Activated T-helper 1 cell treated with anti-CD3 and anti-CD28 coated beads, Interleukin-12 subunit alpha, Interleukin-12 subunit beta, Interleukin-2, Interleukin-4 antibody, amounts not matched to agents 30 ng/mL and 10 ng/mL and 1 ng/mL, durations not matched to agents 14 hours and 24 hours and 36 hours (primary cell): ENCODE data around the gene NCOA3. TPM values are rescaled to one million over a fixed set of nuclear protein-coding genes. Genes with fewer than 3 reads are reported as not detected.
A peak's percentile ranks its signal among the peaks of the same experiment; 100 is the strongest.
"Not testable (repeated sequence)": the region's sequence is repeated elsewhere in the genome, so short reads cannot be mapped to it uniquely, and the experiment has no call there.

ENCODE experiments used
- DNase-seq: peaks from one replicate; pipeline ENCODE4 v3.0.0; 2021; ENCODE audit warnings: low spot score
- H3K27ac Mint-ChIP-seq: one replicate; pipeline ENCODE4 v1.8.0; 2021; ENCODE audit warnings: mild to moderate bottlenecking, mixed read lengths
- H3K27me3 Mint-ChIP-seq: one replicate; pipeline ENCODE4 v1.8.0; 2022; ENCODE audit warnings: mild to moderate bottlenecking, moderate library complexity, mixed read lengths; ENCODE audit not compliant: insufficient read depth
- H3K36me3 Mint-ChIP-seq: one replicate; pipeline ENCODE4 v1.8.0; 2021; ENCODE audit warnings: low read depth, mixed read lengths
- H3K4me1 Mint-ChIP-seq: one replicate; pipeline ENCODE4 v1.8.0; 2021; ENCODE audit warnings: low read depth, mixed read lengths
- H3K4me3 Mint-ChIP-seq: one replicate; pipeline ENCODE4 v1.8.0; 2021; ENCODE audit warnings: mild to moderate bottlenecking, moderate library complexity, mixed read lengths
- H3K9me3 Mint-ChIP-seq: one replicate; pipeline ENCODE4 v1.8.0; 2021; ENCODE audit warnings: mixed read lengths
- intact Hi-C: fragments of 100-400 bp; cut with micrococcal nuclease; formaldehyde crosslinking; loops from one replicate; pipeline ENCODE4 v1.15.1; 2024
- total RNA-seq: library from RNA; stranded (reverse); gene quantifications from 2 replicates; pipeline ENCODE4 v1.2.3, GENCODE V29; 2022

Gene NCOA3
- total RNA-seq, 1 donor from 2014 or later, result 132 TPM

DNA sequence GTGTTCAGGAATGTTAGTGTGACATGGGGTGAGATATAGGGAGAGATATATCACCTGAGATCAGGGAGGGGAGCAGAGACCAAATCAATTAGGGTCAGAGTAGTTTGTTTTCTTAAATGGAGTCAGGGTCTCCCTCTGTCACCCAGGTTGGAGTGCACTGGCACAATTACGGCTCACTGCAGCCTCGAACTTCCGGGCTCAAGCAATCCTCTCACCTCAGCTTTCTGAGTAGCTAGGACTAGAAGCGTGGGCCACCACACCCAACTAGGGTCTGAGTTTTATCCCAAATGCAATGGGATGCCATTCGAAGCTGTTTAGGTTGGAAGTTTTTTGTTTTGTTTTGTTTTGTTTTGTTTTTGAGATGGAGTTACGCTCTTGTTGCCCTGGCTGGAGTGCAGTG, 3.1 kb upstream of the NCOA3 start:
- intact Hi-C loops, result loop anchor here (1.0 kb wide), 1 partner anchor 11 kb away; no protein-coding TSS in a partner anchor
- Mint-ChIP-seq H3K4me3 (peak overlapping the region; percentile 72), H3K4me1 (peaks cover 39% of the 10 kb centered on the region), H3K27me3 (no peaks in the 10 kb centered on the region), H3K27ac (peak overlapping the region; percentile 96), H3K9me3 (no peaks in the 10 kb centered on the region), H3K36me3 (peaks cover 21% of the 10 kb centered on the region)
- no peak for DNase-seq

DNA sequence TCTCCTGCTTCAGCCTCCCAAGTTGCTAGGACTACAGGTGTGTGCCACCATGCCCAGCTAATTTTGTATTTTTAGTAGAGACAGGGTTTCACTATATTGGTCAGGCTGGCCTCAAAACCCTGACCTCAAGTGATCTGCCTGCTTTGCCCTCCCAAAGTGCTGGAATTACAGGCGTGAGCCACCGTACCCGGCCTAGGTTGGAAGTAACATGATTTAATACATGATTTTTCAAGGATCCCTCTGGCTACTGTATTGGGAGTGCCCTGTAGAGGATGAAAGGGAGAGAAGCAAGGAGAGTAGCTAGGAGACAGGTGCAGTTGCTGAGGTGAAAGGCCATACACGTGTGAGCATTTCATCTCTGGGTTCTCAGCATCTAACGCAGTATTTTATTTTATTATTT, 2.6 kb upstream of the NCOA3 start:
- H3K27me3 Mint-ChIP-seq, result no peaks in the 10 kb centered on the region
- intact Hi-C loops, result no loop called here
- peaks cover 41% of the 10 kb centered on the region for H3K4me1 Mint-ChIP-seq
- no peaks in the 10 kb centered on the region for H3K9me3 Mint-ChIP-seq
- no peak for DNase-seq
- no peak overlapping the region for H3K4me3 Mint-ChIP-seq
- peaks cover 23% of the 10 kb centered on the region for H3K36me3 Mint-ChIP-seq
- H3K27ac Mint-ChIP-seq, result peak overlapping the region; percentile 9

GRCh38 chr20:47500082-47500481, 1.6 kb upstream of the NCOA3 start:
- Mint-ChIP-seq H3K27ac (peak overlapping the region; percentile 99), H3K4me1 (peaks cover 45% of the 10 kb centered on the region), H3K36me3 (peaks cover 23% of the 10 kb centered on the region), H3K4me3 (peak overlapping the region; percentile 92)
- DNase-seq, H3K9me3 Mint-ChIP-seq, H3K27me3 Mint-ChIP-seq: not testable (repeated sequence)
- intact Hi-C loops, result loop anchor here (5.0 kb wide), 2 partner anchors 103 to 303 kb away; no protein-coding TSS in a partner anchor

DNA sequence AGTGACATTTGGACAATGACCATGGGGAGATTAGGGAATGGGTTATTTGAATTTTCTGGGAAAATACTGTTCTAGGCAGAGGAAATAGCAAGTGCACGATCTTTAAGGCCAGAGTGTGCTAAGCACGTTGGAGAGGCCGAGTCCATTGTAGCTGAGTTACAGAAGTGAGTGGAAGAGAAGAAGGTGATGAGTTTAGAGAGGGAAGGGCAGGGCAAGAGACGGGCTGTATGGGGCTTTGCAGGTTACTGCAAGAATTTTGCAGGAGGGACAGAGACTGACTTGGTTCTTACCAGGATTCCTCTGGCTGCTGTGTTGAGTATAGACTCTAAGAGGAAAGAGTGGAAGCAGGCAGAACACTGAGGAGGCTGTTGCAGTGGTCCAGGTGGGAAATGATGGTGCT, 1.1 kb upstream of the NCOA3 start:
- H3K36me3 Mint-ChIP-seq, result peaks cover 26% of the 10 kb centered on the region
- peaks cover 49% of the 10 kb centered on the region for H3K4me1 Mint-ChIP-seq
- H3K9me3 Mint-ChIP-seq, result no peaks in the 10 kb centered on the region
- peak overlapping the region; percentile 92 for H3K4me3 Mint-ChIP-seq
- no peak for DNase-seq
- no peaks in the 10 kb centered on the region for H3K27me3 Mint-ChIP-seq
- intact Hi-C loops, result loop anchor here (5.0 kb wide), 2 partner anchors 103 to 303 kb away; no protein-coding TSS in a partner anchor
- H3K27ac Mint-ChIP-seq, result peak overlapping the region; percentile 99

DNA sequence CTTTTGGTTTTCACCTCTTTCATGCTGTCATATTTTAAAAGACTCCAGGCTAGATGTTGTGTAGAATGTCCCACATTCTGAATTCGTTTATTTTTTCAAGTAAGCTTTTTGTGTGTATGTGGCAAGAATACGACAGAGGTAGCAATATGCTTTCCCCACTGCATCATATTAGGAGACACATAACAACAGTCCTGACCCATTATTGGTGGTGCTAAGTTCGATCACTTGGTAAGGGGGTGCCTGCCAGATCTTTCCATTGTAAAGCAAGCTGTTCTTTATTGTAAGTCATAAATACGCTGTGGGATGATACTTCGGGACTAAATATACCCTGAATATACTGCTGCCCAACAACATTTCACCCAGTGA, 588 bp upstream of the NCOA3 start:
- intact Hi-C loops, result loop anchor here (1.0 to 5.0 kb wide), 5 partner anchors 8 to 304 kb away; no protein-coding TSS in a partner anchor
- no peaks in the 10 kb centered on the region for H3K9me3 Mint-ChIP-seq
- peaks cover 28% of the 10 kb centered on the region for H3K36me3 Mint-ChIP-seq
- peaks cover 55% of the 10 kb centered on the region for H3K4me1 Mint-ChIP-seq
- H3K4me3 Mint-ChIP-seq, result peak overlapping the region; percentile 92
- DNase-seq, result no peak
- peak overlapping the region; percentile 99 for H3K27ac Mint-ChIP-seq
- H3K27me3 Mint-ChIP-seq, result no peaks in the 10 kb centered on the region

DNA sequence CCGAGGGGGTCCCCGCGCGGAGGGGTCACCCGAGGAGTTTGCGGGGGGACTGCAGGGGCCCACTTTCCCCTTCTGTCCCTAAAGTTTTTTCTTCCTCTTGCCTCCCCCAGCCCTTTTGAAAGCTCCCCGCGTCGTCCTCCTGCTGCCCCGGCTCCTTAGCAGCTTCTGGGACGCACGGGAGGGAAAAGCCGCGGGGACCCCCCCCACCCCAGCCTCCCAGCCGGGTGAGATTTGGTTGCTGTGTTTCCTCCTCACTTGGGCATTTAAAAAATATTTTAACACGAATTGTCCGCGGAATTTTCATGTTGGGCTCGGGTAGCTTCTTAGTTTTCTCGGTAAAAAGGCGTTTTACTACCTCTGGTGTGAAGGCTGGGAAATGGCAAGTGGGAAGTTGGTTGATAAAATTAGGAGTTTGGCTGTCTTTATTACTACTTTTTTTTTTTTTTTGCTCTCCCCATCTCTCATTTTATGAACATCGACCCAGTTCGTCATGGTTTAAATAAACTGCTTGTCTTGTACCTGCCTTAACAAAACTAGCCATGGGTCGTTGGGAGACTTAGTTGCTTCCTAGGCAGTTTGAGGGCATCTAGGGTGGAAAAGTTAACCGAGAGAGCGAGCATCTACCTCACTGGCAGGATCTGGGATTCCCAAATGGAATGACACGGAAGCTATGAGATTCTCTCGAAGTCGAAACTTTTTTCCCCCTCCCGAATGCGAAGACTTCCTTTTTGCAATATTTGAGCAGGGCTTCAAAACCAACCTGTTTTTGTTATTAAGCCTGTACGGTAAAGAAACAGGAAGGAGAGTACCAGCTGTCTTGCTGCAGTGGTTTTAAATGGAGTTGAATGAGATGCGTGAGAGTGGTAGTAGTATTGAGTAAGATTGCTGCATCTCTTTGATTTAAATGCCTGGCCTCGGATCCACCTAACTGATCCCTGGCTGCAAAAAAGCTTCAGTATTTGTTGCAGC, 868 bp downstream of the NCOA3 start:
- H3K4me1 Mint-ChIP-seq, result peaks cover 67% of the 10 kb centered on the region
- H3K9me3 Mint-ChIP-seq, result no peaks in the 10 kb centered on the region
- H3K4me3 Mint-ChIP-seq, result peak overlapping the region; percentile 92
- peak; percentile 20 for DNase-seq
- peaks cover 35% of the 10 kb centered on the region for H3K36me3 Mint-ChIP-seq
- H3K27me3 Mint-ChIP-seq, result no peaks in the 10 kb centered on the region
- intact Hi-C loops, result loop anchor here (1.0 to 5.0 kb wide), 4 partner anchors 105 to 305 kb away; partner anchors contain the start of gene ZMYND8
- peak overlapping the region; percentile 99 for H3K27ac Mint-ChIP-seq

GRCh38 chr20:47503685-47504084, 2.0 kb downstream of the NCOA3 start:
- H3K27ac Mint-ChIP-seq, result peak overlapping the region; percentile 74
- intact Hi-C loops, result loop anchor here (1.0 to 5.0 kb wide), 4 partner anchors 106 to 306 kb away; partner anchors contain the start of gene ZMYND8
- DNase-seq, result no peak
- peaks cover 37% of the 10 kb centered on the region for H3K36me3 Mint-ChIP-seq
- H3K27me3 Mint-ChIP-seq, result no peaks in the 10 kb centered on the region
- H3K9me3 Mint-ChIP-seq, result no peaks in the 10 kb centered on the region
- H3K4me3 Mint-ChIP-seq, result peak overlapping the region; percentile 92
- peaks cover 67% of the 10 kb centered on the region for H3K4me1 Mint-ChIP-seq

DNA sequence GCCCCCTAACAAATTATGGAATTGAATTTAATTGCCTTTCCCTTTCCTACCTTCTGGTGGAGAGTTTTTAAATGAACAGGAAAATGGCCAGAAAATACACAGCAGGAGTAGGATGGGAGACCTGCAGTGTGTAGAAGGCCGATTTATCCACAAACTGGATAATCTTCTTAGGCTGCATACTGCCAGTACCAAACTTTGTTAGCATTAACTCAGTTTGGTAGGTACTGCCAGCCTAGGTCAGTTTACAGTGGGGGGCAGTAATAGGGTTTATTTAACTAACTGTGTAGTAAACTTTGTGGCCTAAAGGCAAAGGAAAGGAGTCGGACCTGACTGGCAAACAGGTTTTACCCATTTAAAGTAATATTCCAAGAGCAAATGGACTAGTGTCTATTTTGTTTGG, 4.6 kb downstream of the NCOA3 start:
- H3K4me1 Mint-ChIP-seq, result peaks cover 72% of the 10 kb centered on the region
- peaks cover 44% of the 10 kb centered on the region for H3K36me3 Mint-ChIP-seq
- DNase-seq, result no peak
- H3K27ac Mint-ChIP-seq, result no peak overlapping the region
- peak overlapping the region; percentile 61 for H3K4me3 Mint-ChIP-seq
- no peaks in the 10 kb centered on the region for H3K9me3 Mint-ChIP-seq
- H3K27me3 Mint-ChIP-seq, result no peaks in the 10 kb centered on the region
- intact Hi-C loops, result loop anchor here (5.0 kb wide), 1 partner anchor 36 kb away; no protein-coding TSS in a partner anchor

DNA sequence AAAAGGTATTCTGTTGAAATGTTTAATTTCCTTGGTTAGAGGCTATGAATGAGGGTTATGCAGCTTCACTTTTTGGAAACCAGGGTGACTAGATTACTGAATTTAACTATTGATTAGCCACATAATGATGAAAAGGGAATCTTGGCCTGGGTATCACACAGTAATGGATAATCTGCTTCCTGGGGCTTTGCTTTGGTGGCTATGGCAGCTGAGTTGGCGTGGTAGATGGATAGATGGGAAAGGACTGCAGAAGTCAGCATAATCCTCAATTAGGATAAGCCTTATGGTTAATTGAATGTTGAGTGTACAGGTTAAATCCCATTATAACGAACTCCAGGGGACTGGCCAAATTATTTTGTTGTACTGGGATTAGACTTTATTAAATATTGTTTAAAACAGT, 5.2 kb downstream of the NCOA3 start:
- H3K27me3 Mint-ChIP-seq, result no peaks in the 10 kb centered on the region
- no peaks in the 10 kb centered on the region for H3K9me3 Mint-ChIP-seq
- peak overlapping the region; percentile 54 for H3K27ac Mint-ChIP-seq
- no peak for DNase-seq
- peaks cover 68% of the 10 kb centered on the region for H3K4me1 Mint-ChIP-seq
- intact Hi-C loops, result loop anchor here (5.0 kb wide), 1 partner anchor 35 kb away; no protein-coding TSS in a partner anchor
- H3K4me3 Mint-ChIP-seq, result peak overlapping the region; percentile 53
- H3K36me3 Mint-ChIP-seq, result peaks cover 44% of the 10 kb centered on the region

GRCh38 chr20:47507275-47507981, 5.7 kb downstream of the NCOA3 start:
- peaks cover 69% of the 10 kb centered on the region for H3K4me1 Mint-ChIP-seq
- H3K36me3 Mint-ChIP-seq, result peaks cover 44% of the 10 kb centered on the region
- peak overlapping the region; percentile 54 for H3K27ac Mint-ChIP-seq
- H3K27me3 Mint-ChIP-seq, H3K9me3 Mint-ChIP-seq, DNase-seq: not testable (repeated sequence)
- H3K4me3 Mint-ChIP-seq, result peak overlapping the region; percentile 53
- intact Hi-C loops, result loop anchor here (5.0 kb wide), 1 partner anchor 35 kb away; no protein-coding TSS in a partner anchor

DNA sequence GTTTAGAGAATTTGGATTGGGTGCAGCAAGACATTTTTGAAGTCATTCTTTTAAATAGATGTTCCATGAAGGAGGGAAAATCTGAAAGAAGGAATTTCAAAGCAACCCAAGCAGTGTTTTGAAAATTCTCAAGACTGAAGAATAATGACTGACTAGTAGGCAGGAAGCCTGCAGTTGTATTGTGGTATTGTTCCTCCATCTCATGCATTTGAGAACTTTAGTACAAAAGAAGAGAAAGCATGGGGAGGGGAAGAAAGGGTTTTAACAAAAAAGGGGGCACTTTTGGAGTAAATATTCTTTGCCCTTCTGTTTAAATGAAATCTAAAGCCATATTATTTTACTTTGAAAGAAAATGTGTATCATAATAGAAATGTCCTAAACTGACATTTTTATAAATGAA, 6.6 kb downstream of the NCOA3 start:
- intact Hi-C loops, result loop anchor here (1.0 to 5.0 kb wide), 2 partner anchors 8 to 34 kb away; no protein-coding TSS in a partner anchor
- Mint-ChIP-seq H3K9me3 (no peaks in the 10 kb centered on the region), H3K36me3 (peaks cover 43% of the 10 kb centered on the region), H3K4me3 (peak overlapping the region; percentile 70), H3K27ac (peak overlapping the region; percentile 85), H3K4me1 (peaks cover 73% of the 10 kb centered on the region), H3K27me3 (no peaks in the 10 kb centered on the region)
- no peak for DNase-seq

DNA sequence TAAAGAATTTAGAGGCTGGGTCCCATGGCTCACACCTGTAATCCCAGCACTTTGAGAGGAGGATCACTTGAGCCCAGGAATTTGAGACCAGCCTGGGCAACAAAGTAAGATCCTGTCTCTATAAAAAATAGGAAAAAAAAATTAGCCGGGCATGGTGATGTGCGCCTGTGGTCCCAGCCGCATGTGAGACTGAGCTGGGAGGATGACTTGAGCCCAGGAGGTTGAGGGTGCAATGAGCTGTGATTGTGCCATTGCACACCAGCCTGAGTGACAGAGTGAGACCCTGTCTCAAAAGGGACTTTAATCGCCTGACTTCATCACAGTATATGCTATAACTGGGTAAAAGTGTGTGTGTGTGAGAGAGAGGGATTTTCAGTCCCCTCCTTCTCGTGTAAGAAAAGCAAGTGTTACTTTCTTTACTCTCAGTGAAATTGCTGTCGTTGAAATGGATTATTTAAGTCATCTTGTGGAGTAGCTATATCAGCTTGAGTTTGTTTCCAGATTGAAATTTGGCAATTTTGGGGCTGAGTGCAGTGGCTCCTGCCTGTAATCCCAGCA, 7.5 kb downstream of the NCOA3 start:
- Mint-ChIP-seq H3K36me3 (peaks cover 39% of the 10 kb centered on the region), H3K27ac (peak overlapping the region; percentile 85), H3K4me1 (peaks cover 66% of the 10 kb centered on the region), H3K9me3 (no peaks in the 10 kb centered on the region), H3K4me3 (peak overlapping the region; percentile 70), H3K27me3 (no peaks in the 10 kb centered on the region)
- intact Hi-C loops, result loop anchor here (5.0 kb wide), 1 partner anchor 33 kb away; no protein-coding TSS in a partner anchor
- no peak for DNase-seq
